PFSK-1 (cell line): ENCODE results near the gene TSPYL6.

Experiments used
- POLR2AphosphoS5 ChIP-seq: IDR thresholded peaks from 2 replicates; pipeline ENCODE4 v1.6.1; 2012; ENCODE audit warnings: low read depth, mild to moderate bottlenecking, control low read depth, low read length, moderate library complexity
- TAF1 ChIP-seq: IDR thresholded peaks from 2 replicates; pipeline ENCODE4 v1.6.1; 2012; ENCODE audit warnings: low read length, control low read depth, borderline replicate concordance; ENCODE audit not compliant: insufficient read depth

DNA sequence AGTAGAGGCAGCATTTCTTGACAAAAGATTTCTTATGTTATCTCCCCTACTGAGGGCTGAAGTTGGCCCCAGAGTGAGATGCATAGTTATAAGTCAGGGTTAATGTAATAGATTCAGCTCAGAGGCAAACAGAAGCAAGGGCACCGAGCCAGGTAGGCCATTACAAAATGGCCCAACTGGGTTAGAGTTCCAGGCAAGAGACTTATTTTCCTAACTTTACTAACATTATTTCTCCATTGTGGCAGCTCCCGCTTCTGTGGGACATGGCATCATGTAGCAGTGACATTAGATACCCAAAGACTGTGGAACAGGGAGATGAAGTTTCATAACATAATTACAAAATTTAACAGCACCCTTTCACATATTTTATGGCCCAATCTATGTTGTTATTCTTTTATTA lies 27.1 kb downstream of the TSPYL6 start:
- TF ChIP-seq TAF1 (no peak), POLR2AphosphoS5 (no peak)
